Spleen (tissue), 11 donors: ENCODE data around the gene MT1X. TPM values are rescaled to one million over a fixed set of nuclear protein-coding genes. Genes with fewer than 3 reads are reported as not detected.

Experiments
- DNase-seq: peaks from one replicate; pipeline ENCODE4 v3.0.0-alpha.2; 2020
- H3K27ac ChIP-seq, 8 donors: fragments of 200-600 bp; sonication (generic) in 7 of 8; 1 replicate in 4 of 8; 2 replicates in 4 of 8; pipeline versions ENCODE4 v1.5.0 to v1.8.0; 2016 to 2021; ENCODE audit warnings: inconsistent platforms in 4 of 8, mild to moderate bottlenecking in 4 of 8, moderate library complexity in 1 of 8
- H3K27me3 ChIP-seq, 7 donors: fragments of 200-600 bp; sonication (generic) in 6 of 7; replicated peaks in 1 of 7; 1 replicate in 4 of 7; 2 replicates in 3 of 7; pipeline versions ENCODE4 v1.5.0 to v1.8.0; 2016 to 2021; ENCODE audit warnings: inconsistent platforms in 3 of 7, mild to moderate bottlenecking in 1 of 7
- H3K36me3 ChIP-seq, 6 donors: fragments of 200-600 bp; sonication (generic) in 5 of 6; 1 replicate in 4 of 6; 2 replicates in 2 of 6; pipeline versions ENCODE4 v1.5.0 to v1.8.0; 2016 to 2021; ENCODE audit warnings: inconsistent platforms in 2 of 6
- H3K4me1 ChIP-seq, 6 donors: fragments of 200-600 bp; sonication (generic) in 5 of 6; 1 replicate in 3 of 6; 2 replicates in 3 of 6; pipeline versions ENCODE4 v1.5.0 to v1.8.0; 2016 to 2021; ENCODE audit warnings: inconsistent platforms in 3 of 6
- H3K4me3 ChIP-seq, 8 donors: fragments of 200-600 bp; sonication (generic) in 7 of 8; 1 replicate in 4 of 8; 2 replicates in 4 of 8; pipeline versions ENCODE4 v1.5.0 to v1.8.0; 2016 to 2021; ENCODE audit warnings: inconsistent platforms in 4 of 8, mild to moderate bottlenecking in 4 of 8, moderate library complexity in 2 of 8
- H3K9me3 ChIP-seq, 8 donors: fragments of 200-600 bp; sonication (generic) in 7 of 8; 1 replicate in 4 of 8; 2 replicates in 4 of 8; pipeline versions ENCODE4 v1.5.0 to v1.8.0; 2016 to 2021; ENCODE audit warnings: inconsistent platforms in 4 of 8
- POLR2A ChIP-seq, 3 donors: fragments of 450-650 bp; IDR thresholded peaks; one replicate each; pipeline ENCODE4 v1.5.1; 2017; ENCODE audit warnings: antibody characterized with exemption in 3 of 3, mild to moderate bottlenecking in 1 of 3
- POLR2AphosphoS5 ChIP-seq, 3 donors: sonication (generic); formaldehyde crosslinking; IDR thresholded peaks; one replicate each; pipeline ENCODE4 v1.5.1; 2017; ENCODE audit warnings: antibody characterized with exemption in 3 of 3
- WGBS, 5 donors: extraction: QIAGEN DNeasy Blood & Tissue Kit in 3 of 5; methylation state at CpG; one replicate each; pipeline versions ENCODE4 v1.1.5 to v1.1.7; 2013 to 2018; 5-methylcytosine and 5-hydroxymethylcytosine counted together
- intact Hi-C: fragments of 100-400 bp; cut with DNase I; formaldehyde crosslinking; loops from one replicate; pipeline ENCODE4 v1.15.0; 2023; ENCODE audit warnings: low total_unique reads
- polyA plus RNA-seq, 3 donors: library from polyadenylated mRNA; stranded (reverse); fragments of 200-250 nt; gene quantifications; one replicate each; pipeline ENCODE4 v1.2.1, GENCODE V29; 2013
- total RNA-seq, 7 donors: library from RNA; depleted of rRNA in 3 of 7; stranded (reverse); fragments of >200 nt in 3 of 7; fragmentation: NEBNext Ultra II Directional in 4 of 7; extraction: Animal tissue kit (Norgen Biotek cat#: 25700) in 4 of 7; gene quantifications; one replicate each; pipeline versions ENCODE4 v1.1.0 to v1.2.1, GENCODE V29; 2016 to 2021
- TF ChIP-seq, protein P1 (sequence below), 11 experiments: fragments of 200-600 bp in 7 of 11; fragments of 450-650 bp in 4 of 11; sonication (generic) in 4 of 11; IDR thresholded peaks in 8 of 11; conservative IDR thresholded peaks in 3 of 11; 1 replicate in 7 of 11; 2 replicates in 4 of 11; pipeline versions ENCODE4 v1.4.0 to v1.8.0; 2016 to 2021; ENCODE audit warnings: antibody characterized with exemption in 11 of 11, inconsistent platforms in 4 of 11, mild to moderate bottlenecking in 1 of 11
- donor health status: healthy with polysubstance abuse.
- donor health status: DM: no; HTN: no; CAD: no; lungs with moderate emphysema.
- donor health status: DM: no; HTN: no; CAD: no.
- donor health status: Bipolar disorder and iron deficiency.
- donor health status: healthy.
- donor health status: DM: no; HTN: no; CAD: no.
- donor health status: DM: yes; HTN: yes; CAD: no.

Gene MT1X
- total and polyA plus RNA-seq, 10 donors, result 13.0 to 113 (median 28.2) TPM

DNA sequence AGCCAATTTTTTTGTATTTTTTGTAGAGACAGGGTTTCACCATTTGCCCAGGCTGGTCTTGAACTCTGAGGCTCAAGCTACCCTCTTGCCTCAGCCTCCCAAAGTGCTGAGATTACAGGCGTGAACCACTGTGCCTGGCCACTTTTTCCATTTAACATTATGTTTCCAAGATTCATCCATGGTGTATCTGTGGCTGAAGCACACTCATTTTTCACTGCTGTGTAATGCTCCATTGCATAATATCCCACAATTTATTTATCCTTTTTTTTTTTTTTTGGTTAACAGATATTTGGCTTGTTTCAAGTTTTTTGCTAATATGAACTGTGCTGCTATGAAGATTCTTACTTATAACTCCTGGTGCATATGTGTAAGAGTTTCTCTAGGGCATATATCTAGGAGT lies 45.8 kb downstream of the MT1X start:
- no peaks in the 10 kb centered on the region for H3K36me3 ChIP-seq
- no peak for DNase-seq
- no peak for TF ChIP-seq POLR2A (IDR thresholded peaks at IDR 0.05)
- TF ChIP-seq POLR2AphosphoS5 (IDR thresholded peaks at IDR 0.05), result no peak
- TF ChIP-seq, protein P1, sequence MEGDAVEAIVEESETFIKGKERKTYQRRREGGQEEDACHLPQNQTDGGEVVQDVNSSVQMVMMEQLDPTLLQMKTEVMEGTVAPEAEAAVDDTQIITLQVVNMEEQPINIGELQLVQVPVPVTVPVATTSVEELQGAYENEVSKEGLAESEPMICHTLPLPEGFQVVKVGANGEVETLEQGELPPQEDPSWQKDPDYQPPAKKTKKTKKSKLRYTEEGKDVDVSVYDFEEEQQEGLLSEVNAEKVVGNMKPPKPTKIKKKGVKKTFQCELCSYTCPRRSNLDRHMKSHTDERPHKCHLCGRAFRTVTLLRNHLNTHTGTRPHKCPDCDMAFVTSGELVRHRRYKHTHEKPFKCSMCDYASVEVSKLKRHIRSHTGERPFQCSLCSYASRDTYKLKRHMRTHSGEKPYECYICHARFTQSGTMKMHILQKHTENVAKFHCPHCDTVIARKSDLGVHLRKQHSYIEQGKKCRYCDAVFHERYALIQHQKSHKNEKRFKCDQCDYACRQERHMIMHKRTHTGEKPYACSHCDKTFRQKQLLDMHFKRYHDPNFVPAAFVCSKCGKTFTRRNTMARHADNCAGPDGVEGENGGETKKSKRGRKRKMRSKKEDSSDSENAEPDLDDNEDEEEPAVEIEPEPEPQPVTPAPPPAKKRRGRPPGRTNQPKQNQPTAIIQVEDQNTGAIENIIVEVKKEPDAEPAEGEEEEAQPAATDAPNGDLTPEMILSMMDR (IDR thresholded peaks at IDR 0.05 in 8 of 11, conservative IDR thresholded peaks at IDR 0.05 in 3 of 11), result no peak
- H3K4me1 ChIP-seq, result peaks cover 13 to 56% (median 38%) of the 10 kb centered on the region in 6 donors
- 88 to 100% (median 92%) methylated on average over 1 of the region's 1 CpG for WGBS, 5 donors
- H3K4me3 ChIP-seq, result no peak overlapping the region
- no peak overlapping the region for H3K27ac ChIP-seq
- intact Hi-C loops, result no loop called here
- no peaks in the 10 kb centered on the region for H3K9me3 ChIP-seq
- H3K27me3 ChIP-seq, result no peaks in the 10 kb centered on the region

DNA sequence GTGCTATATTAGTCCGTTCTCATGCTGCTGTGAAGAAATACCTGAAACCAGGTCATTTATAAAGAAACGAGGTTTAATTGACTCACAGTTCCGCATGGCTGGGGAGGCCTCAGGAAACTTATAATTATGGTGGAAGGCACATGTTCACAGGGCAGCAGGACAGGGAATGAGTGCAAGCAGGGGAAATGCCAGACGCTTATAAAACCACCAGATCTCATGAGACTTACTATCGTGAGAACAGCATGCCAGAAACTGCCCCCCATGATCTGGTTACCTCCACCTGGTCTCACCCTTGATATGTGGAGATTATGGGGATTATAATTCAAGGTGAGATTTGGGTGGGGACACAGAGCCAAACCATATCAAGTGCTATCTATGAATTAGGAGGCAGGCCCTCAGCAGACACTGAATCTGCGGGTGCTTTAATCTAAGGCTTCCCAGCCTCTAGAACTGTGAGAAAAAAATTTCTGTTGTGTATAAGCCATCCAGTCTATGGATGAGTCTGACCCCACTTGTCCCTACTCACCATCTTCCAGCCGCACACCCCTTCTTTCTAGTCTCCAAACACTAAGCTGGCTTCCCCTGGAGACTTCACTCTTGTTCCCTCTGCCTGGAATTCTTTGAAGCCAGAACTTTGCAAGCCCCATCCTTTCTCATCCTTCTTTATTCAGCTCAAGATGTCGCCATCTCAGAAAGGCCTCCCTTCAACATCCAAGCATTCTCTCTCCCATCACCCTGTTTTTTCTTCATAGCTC lies 46.9 kb downstream of the MT1X start:
- no peak for DNase-seq
- intact Hi-C loops, result no loop called here
- Histone ChIP-seq H3K4me1 (peaks cover 13 to 67% (median 43%) of the 10 kb centered on the region in 6 donors), H3K36me3 (no peaks in the 10 kb centered on the region), H3K27ac (peak overlapping the region; percentile 58 to 88 (median 84)), H3K9me3 (no peaks in the 10 kb centered on the region), H3K27me3 (no peaks in the 10 kb centered on the region), H3K4me3 (peak overlapping the region; percentile 67 to 98 (median 94))
- 35 to 60% (median 38%) methylated on average over 8 of the region's 8 CpGs for WGBS, 5 donors
- no peak for TF ChIP-seq POLR2A (IDR thresholded peaks at IDR 0.05)
- TF ChIP-seq, protein P1 (IDR thresholded peaks at IDR 0.05 in 8 of 11, conservative IDR thresholded peaks at IDR 0.05 in 3 of 11), result no peak
- TF ChIP-seq POLR2AphosphoS5 (IDR thresholded peaks at IDR 0.05), result no peak

DNA sequence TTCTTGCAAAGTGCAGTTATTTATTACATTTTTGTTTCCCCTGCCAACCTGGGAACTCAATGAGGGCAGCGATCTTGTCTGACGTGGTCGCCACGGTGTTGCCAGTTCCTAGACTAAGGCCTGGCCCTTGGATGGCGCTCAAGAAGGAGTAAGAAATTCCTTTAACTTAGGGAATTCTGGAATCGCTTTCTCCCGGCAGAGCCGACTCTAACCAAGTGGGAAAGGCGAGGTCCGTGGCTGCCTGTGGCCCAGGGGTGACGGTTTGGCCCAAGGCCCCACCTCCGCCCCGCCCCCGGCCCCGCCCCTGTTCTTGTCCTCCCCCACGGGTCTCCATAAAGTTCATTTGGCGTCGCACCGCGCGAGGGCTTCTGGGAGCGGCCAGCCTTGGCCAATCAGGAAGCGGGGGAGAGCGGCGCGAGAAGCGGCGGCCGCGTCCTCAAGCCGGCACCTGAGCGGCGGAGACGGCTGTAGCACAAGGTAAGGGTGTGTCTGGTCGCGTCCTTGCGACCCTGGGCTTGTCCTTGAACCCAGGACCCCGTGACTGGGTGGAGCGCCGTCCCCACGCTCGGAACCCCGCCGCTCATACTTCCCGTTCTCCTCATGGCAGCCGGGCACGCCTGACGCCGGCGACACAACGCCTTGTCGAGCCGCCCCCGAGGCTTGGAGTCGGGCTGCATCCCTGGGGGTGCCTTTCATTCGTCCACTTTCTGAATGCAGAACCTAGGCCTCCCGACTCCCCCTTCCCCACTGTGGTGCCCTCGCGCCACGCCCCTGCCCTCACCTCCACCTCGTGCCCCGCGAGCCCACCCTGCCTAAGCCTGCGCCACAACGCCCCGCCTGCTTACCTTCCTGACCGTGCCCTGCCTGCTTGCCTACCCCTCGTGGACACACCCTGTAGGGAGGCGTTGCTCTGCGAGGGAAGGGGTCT lies 47.7 kb downstream of the MT1X start, which contains the start of gene NUP93:
Gene NUP93, plus strand, starts transcription at position 395 of the 928 bp plus-strand sequence. CDS start 18,119 bp downstream, outside the sequence.
- Histone ChIP-seq H3K9me3 (no peaks in the 10 kb centered on the region), H3K4me1 (peaks cover 13 to 75% (median 46%) of the 10 kb centered on the region in 6 donors), H3K4me3 (peak within 1 kb of the TSS; percentile 67 to 98 (median 94)), H3K27ac (peak within 1 kb of the TSS; percentile 58 to 88 (median 84)), H3K27me3 (no peaks in the 10 kb centered on the region), H3K36me3 (no peaks in the 10 kb centered on the region)
- peak; percentile 97 for DNase-seq
- intact Hi-C loops, result no loop called here
- 0 to 2% (median 1%) methylated on average over 26 to 70 of the region's 70 CpGs for WGBS, 5 donors
- peak; percentile 93 to 96 (median 94) for TF ChIP-seq POLR2AphosphoS5 (IDR thresholded peaks at IDR 0.05)
- TF ChIP-seq, protein P1 (IDR thresholded peaks at IDR 0.05 in 8 of 11, conservative IDR thresholded peaks at IDR 0.05 in 3 of 11), result peak in 1 of 11 experiments; percentile 33
- TF ChIP-seq POLR2A (IDR thresholded peaks at IDR 0.05), result peak in 1 of 3 donors; percentile 57
